Spleen (tissue), 7 donors: ENCODE results near the gene IL22RA1.

Source experiments
- CTCF ChIP-seq, 11 experiments: fragments of 200-600 bp in 7 of 11; fragments of 450-650 bp in 4 of 11; sonication (generic) in 4 of 11; IDR thresholded peaks in 8 of 11; conservative IDR thresholded peaks in 3 of 11; 1 replicate in 7 of 11; 2 replicates in 4 of 11; pipeline versions ENCODE4 v1.4.0 to v1.8.0; 2016 to 2021; ENCODE audit warnings: antibody characterized with exemption in 11 of 11, inconsistent platforms in 4 of 11, mild to moderate bottlenecking in 1 of 11
- POLR2A ChIP-seq, 3 donors: fragments of 450-650 bp; IDR thresholded peaks; one replicate each; pipeline ENCODE4 v1.5.1; 2017; ENCODE audit warnings: antibody characterized with exemption in 3 of 3, mild to moderate bottlenecking in 1 of 3
- donor health status: DM: no; HTN: no; CAD: no; lungs with moderate emphysema.
- donor health status: DM: no; HTN: no; CAD: no.
- donor health status: DM: no; HTN: no; CAD: no.

- TF ChIP-seq POLR2A (IDR thresholded peaks at IDR 0.05) (no peak), CTCF (IDR thresholded peaks at IDR 0.05 in 8 of 11, conservative IDR thresholded peaks at IDR 0.05 in 3 of 11) (no peak)
These were observed 53.8 kb downstream of the IL22RA1 start for GRCh38 chr1:24089027-24089742.
